Measurements from ENCODE around the gene ATXN7. TPM values are rescaled to one million over a fixed set of nuclear protein-coding genes. Genes with fewer than 3 reads are reported as not detected.

The ATXN7 gene
- polyA plus RNA-seq, 3 donors, result 2.7 to 29.5 (median 3.2) TPM

GRCh38 chr3:64047787-64048186 is 184.1 kb downstream of the ATXN7 start:
- Histone ChIP-seq H3K27me3 (ENCODE audit: control insufficient read depth in 2 of 2, insufficient read depth in 2 of 2, low read length in 2 of 2) (peaks cover 2 to 6% of the 10 kb centered on the region in 2 donors), H2AFZ (ENCODE audit: insufficient read depth, low read depth, low read length, poor library complexity, severe bottlenecking) (no peak overlapping the region), H4K20me1 (ENCODE audit: insufficient read depth, low read length) (no peaks in the 10 kb centered on the region), H3K9ac (ENCODE audit: insufficient read depth, low read length, poor library complexity, severe bottlenecking) (no peak overlapping the region), H3K4me3 (replicated peaks in 1 of 3; ENCODE audit: low read depth in 2 of 3, low read length in 3 of 3) (no peak overlapping the region), H3K4me1 (ENCODE audit: control insufficient read depth in 1 of 2, insufficient read depth in 2 of 2, low read length in 2 of 2) (peaks cover 7 to 12% of the 10 kb centered on the region in 2 donors), H3K27ac (ENCODE audit: low read depth in 1 of 2, low read length in 2 of 2) (no peak overlapping the region), H3K9me3 (replicated peaks in 1 of 2; ENCODE audit: control insufficient read depth in 1 of 2, insufficient read depth in 1 of 2, low read length in 2 of 2) (no peaks in the 10 kb centered on the region), H3K4me2 (replicated peaks; ENCODE audit: extremely low read depth, low read length, poor library complexity, severe bottlenecking) (no peak overlapping the region), H3K79me2 (ENCODE audit: insufficient read depth, low read length) (no peaks in the 10 kb centered on the region), H3K36me3 (replicated peaks in 1 of 2; ENCODE audit: control insufficient read depth in 1 of 2, insufficient read depth in 2 of 2, low read length in 2 of 2) (no peaks in the 10 kb centered on the region)
- Mint-ChIP-seq H3K27ac (peak overlapping the region in 1 of 7 donors; percentile 19), H3K36me3 (no peaks in the 10 kb centered on the region), H3K27me3 (ENCODE audit: low read depth in 3 of 3) (peaks cover 2 to 10% (median 10%) of the 10 kb centered on the region in 3 donors), H3K4me3 (no peak overlapping the region), H3K9me3 (no peaks in the 10 kb centered on the region), H3K4me1 (peaks cover 20% of the 10 kb centered on the region)
- intact Hi-C loops (cut with micrococcal nuclease), result no loop called here
- 22% methylated on average over 4 of the region's 7 CpGs for WGBS (ENCODE audit: insufficient coverage)
- no peak for TF ChIP-seq CTCF (IDR thresholded peaks at IDR 0.05)
- DNase-seq, result no peak

GRCh38 chr3:64048631-64049061 is 185.0 kb downstream of the ATXN7 start:
- TF ChIP-seq CTCF (IDR thresholded peaks at IDR 0.05), result no peak
- intact Hi-C loops (cut with micrococcal nuclease), result no loop called here
- H3K4me3 Mint-ChIP-seq, result peak overlapping the region in 1 of 2 donors; percentile 9
- H3K36me3 Mint-ChIP-seq, result no peaks in the 10 kb centered on the region
- no peak for DNase-seq
- H4K20me1 ChIP-seq (ENCODE audit: insufficient read depth, low read length), result no peaks in the 10 kb centered on the region
- H3K4me2 ChIP-seq (replicated peaks; ENCODE audit: extremely low read depth, low read length, poor library complexity, severe bottlenecking), result no peak overlapping the region
- H3K4me1 Mint-ChIP-seq, result peaks cover 20% of the 10 kb centered on the region
- H3K27ac Mint-ChIP-seq, result peak overlapping the region in 1 of 7 donors; percentile 58
- H2AFZ ChIP-seq (ENCODE audit: insufficient read depth, low read depth, low read length, poor library complexity, severe bottlenecking), result no peak overlapping the region
- no peaks in the 10 kb centered on the region for H3K36me3 ChIP-seq (replicated peaks in 1 of 2; ENCODE audit: control insufficient read depth in 1 of 2, insufficient read depth in 2 of 2, low read length in 2 of 2)
- 0% methylated on average over 2 of the region's 3 CpGs for WGBS (ENCODE audit: insufficient coverage)
- no peak overlapping the region for H3K4me3 ChIP-seq (replicated peaks in 1 of 3; ENCODE audit: low read depth in 2 of 3, low read length in 3 of 3)
- no peaks in the 10 kb centered on the region for H3K9me3 Mint-ChIP-seq
- peaks cover 7 to 12% of the 10 kb centered on the region in 2 donors for H3K4me1 ChIP-seq (ENCODE audit: control insufficient read depth in 1 of 2, insufficient read depth in 2 of 2, low read length in 2 of 2)
- H3K79me2 ChIP-seq (ENCODE audit: insufficient read depth, low read length), result no peaks in the 10 kb centered on the region
- H3K27ac ChIP-seq (ENCODE audit: low read depth in 1 of 2, low read length in 2 of 2), result no peak overlapping the region
- peaks cover 4% of the 10 kb centered on the region in 2 donors for H3K27me3 ChIP-seq (ENCODE audit: control insufficient read depth in 2 of 2, insufficient read depth in 2 of 2, low read length in 2 of 2)
- no peak overlapping the region for H3K9ac ChIP-seq (ENCODE audit: insufficient read depth, low read length, poor library complexity, severe bottlenecking)
- no peaks in the 10 kb centered on the region for H3K9me3 ChIP-seq (replicated peaks in 1 of 2; ENCODE audit: control insufficient read depth in 1 of 2, insufficient read depth in 1 of 2, low read length in 2 of 2)
- H3K27me3 Mint-ChIP-seq (ENCODE audit: low read depth in 3 of 3), result peaks cover 2 to 10% (median 10%) of the 10 kb centered on the region in 3 donors
